Panc1 (cell line): ENCODE data around the gene PRRG3. TPM values are rescaled to one million over a fixed set of nuclear protein-coding genes. Genes with fewer than 3 reads are reported as not detected.

Experiments
- ATAC-seq: fragments of 200-7000 bp; cut with Tn5 transposase; 2 replicates; pipeline ENCODE4 v1.9.1; 2020; ENCODE audit warnings: mild to moderate bottlenecking, moderate library complexity
- Bru-seq: library from RNA; stranded (reverse); fragments of 400-500 nt; gene quantifications from one replicate; lab custom pipeline; 2021; lab: Mats Ljungman, UMichigan
- BruChase-seq, 2 experiments: library from RNA; stranded (reverse); fragments of 400-500 nt; gene quantifications; one replicate each; lab custom pipeline; 2021; lab: Mats Ljungman, UMichigan
- BruUV-seq: library from RNA; stranded (reverse); fragments of 400-500 nt; replicated peaks from 2 replicates; lab custom pipeline; 2021; lab: Mats Ljungman, UMichigan
- CTCF ChIA-PET: fragments of 300-600 bp; sonication (Branson Sonifier 250); formaldehyde crosslinking; loops from one replicate; lab custom pipeline; 2022; ENCODE audit warnings: antibody characterized with exemption; lab: Charles Lee
- POLR2A ChIA-PET: fragments of 300-600 bp; sonication (Branson Sonifier 250); formaldehyde crosslinking; loops from one replicate; lab custom pipeline; 2022; ENCODE audit warnings: antibody characterized with exemption; lab: Charles Lee
- DNase-seq: peaks from one replicate; pipeline ENCODE4 v3.0.0-alpha.2; 2010; ENCODE audit warnings: low read depth, low spot score
- H3K27ac ChIP-seq: 2 replicates; pipeline ENCODE4 v1.5.1; 2011; ENCODE audit warnings: mild to moderate bottlenecking, low read length, inconsistent platforms
- H3K27me3 ChIP-seq: fragments of 200-500 bp; sonication (Bioruptor generic); 2 replicates; pipeline ENCODE4 v1.6.0; 2014; ENCODE audit warnings: low read length, inconsistent platforms; ENCODE audit not compliant: control insufficient read depth, insufficient read depth
- H3K36me3 ChIP-seq: fragments of 200-500 bp; sonication (Bioruptor generic); 2 replicates; pipeline ENCODE4 v1.5.1; 2014; ENCODE audit warnings: inconsistent platforms, mild to moderate bottlenecking, low read length, moderate library complexity; ENCODE audit not compliant: control insufficient read depth, insufficient read depth
- H3K4me1 ChIP-seq: 2 replicates; pipeline ENCODE4 v1.5.1; 2011; ENCODE audit warnings: inconsistent platforms, mild to moderate bottlenecking, low read length, moderate library complexity; ENCODE audit not compliant: control insufficient read depth, insufficient read depth
- H3K4me3 ChIP-seq, 2 experiments: 2 replicates each; pipeline ENCODE4 v1.5.1; 2011 to 2012; ENCODE audit warnings: low read depth in 2 of 2, low read length in 2 of 2, mild to moderate bottlenecking in 2 of 2, inconsistent platforms in 1 of 2, moderate library complexity in 1 of 2
- H3K9me3 ChIP-seq: fragments of 200-500 bp; sonication (Bioruptor generic); 2 replicates; pipeline ENCODE4 v1.5.1; 2014; ENCODE audit warnings: low read depth, mild to moderate bottlenecking, inconsistent platforms, low read length, moderate library complexity; ENCODE audit not compliant: control insufficient read depth, insufficient read depth
- POLR2AphosphoS5 ChIP-seq: IDR thresholded peaks from 2 replicates; pipeline ENCODE4 v1.6.1; 2012; ENCODE audit warnings: mild to moderate bottlenecking, low read depth, low read length, moderate library complexity
- SIN3A ChIP-seq: IDR thresholded peaks from 2 replicates; pipeline ENCODE4 v1.6.1; 2012; ENCODE audit warnings: low read depth, mild to moderate bottlenecking, low read length, moderate library complexity, borderline replicate concordance; ENCODE audit not compliant: insufficient read depth
- TCF7L2 ChIP-seq: IDR thresholded peaks from 2 replicates; pipeline ENCODE4 v1.6.1; 2011; ENCODE audit warnings: mild to moderate bottlenecking, low read depth, low read length, inconsistent platforms
- in situ Hi-C: cut with HindIII; loops from 2 replicates; pipeline ENCODE4 v1.10.0; 2016; ENCODE audit warnings: low sequenced_read_pairs, low pct_unique_long_range_greater_than_20kb
- intact Hi-C: fragments of 100-400 bp; cut with micrococcal nuclease; formaldehyde crosslinking; loops from one replicate; pipeline ENCODE4 v1.10.0; 2022; ENCODE audit not compliant: unreplicated experiment
- long read RNA-seq: library from polyadenylated mRNA; unstranded; transcript quantifications from one replicate; pipeline ENCODE4 v2.0.0, GENCODE V29; 2021; ENCODE audit not compliant: unreplicated experiment
- polyA plus RNA-seq: library from polyadenylated mRNA; unstranded; fragments of >200 nt; gene quantifications from one replicate; pipeline ENCODE4 v1.2.1, GENCODE V29; 2012; ENCODE audit warnings: missing spikeins; ENCODE audit not compliant: insufficient read length
- total RNA-seq: library from RNA; stranded (reverse); gene quantifications from one replicate; pipeline ENCODE4 v1.2.1, GENCODE V29; 2021; ENCODE audit not compliant: unreplicated experiment
- TF ChIP-seq, protein P1 (sequence below), 2 experiments: IDR thresholded peaks; 2 replicates each; pipeline ENCODE4 v1.6.1; 2011 to 2012; ENCODE audit warnings: low read depth in 2 of 2, control low read depth in 1 of 2, low read length in 1 of 2, mild to moderate bottlenecking in 1 of 2, moderate library complexity in 1 of 2; ENCODE audit not compliant: insufficient read depth in 1 of 2
- TF ChIP-seq, protein P2 (sequence below): fragments of 450-650 bp; IDR thresholded peaks from 2 replicates; pipeline ENCODE4 v1.5.1; 2017; ENCODE audit warnings: mild to moderate bottlenecking

PRRG3 gene
- total RNA-seq, result not detected
- not detected for polyA plus RNA-seq
- Bru-seq, nascent RNA, result not detected
- not detected for BruChase-seq, experiment 1, labeled RNA remaining after a 2-hour chase
- BruChase-seq, experiment 2, labeled RNA remaining after a 6-hour chase, result not detected
- long read RNA-seq, result 0 reads

DNA sequence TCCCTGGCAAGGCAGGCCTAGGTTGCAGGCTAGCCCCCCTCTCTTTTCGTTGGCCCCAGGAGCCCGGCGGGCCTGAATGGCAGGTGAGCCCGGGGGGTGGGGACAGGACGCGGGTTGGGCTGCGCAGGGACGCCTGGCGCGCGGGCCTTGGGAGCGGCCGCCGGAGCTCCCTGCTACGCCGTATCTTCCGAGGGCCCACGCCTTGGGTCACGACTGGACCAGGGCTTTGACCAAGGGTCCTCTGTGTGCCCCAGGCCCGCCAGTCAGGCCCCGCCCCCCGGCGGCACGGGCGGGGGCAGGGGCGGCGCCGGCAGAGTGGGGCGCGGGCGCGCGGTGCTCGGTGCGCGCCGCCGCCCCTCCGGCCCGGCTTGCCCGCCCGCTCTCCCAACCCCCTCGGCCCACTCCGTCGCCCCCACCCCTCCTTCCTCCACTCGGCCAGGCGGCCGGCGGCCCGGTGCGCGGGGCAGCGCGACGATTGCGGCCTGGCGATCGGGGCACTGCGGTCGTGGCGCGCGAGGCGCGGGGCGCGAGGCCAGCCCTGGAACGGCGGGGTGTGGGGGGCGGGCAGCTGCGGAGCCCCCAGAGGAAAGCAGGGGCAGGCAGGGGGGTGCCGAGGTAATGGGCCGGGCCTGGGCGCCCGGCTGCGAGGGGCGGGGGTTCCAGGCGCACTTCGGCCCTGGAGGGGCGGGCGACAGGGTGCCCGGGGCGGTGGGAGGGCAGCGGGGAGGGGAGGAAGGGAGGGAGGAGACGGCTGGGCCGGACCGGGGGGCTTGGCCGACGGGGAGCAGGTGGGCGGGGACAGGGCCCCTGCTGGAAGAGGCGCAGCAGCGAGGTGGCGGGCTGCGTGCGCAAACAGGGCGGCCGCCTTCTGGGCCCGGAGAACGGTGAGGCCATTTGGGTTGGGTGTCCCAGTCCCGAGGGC lies at the start of gene PRRG3:
PRRG3 (plus strand) TSS at position 798 of the 922 bp plus-strand sequence. CDS start 3,357 bp downstream, outside the sequence.
- ChIA-PET POLR2A (no interaction called here), CTCF (no interaction called here)
- no peak for DNase-seq
- no peaks in the 10 kb centered on the region for H3K27me3 ChIP-seq
- TF ChIP-seq TCF7L2 (no peak), SIN3A (no peak), POLR2AphosphoS5 (no peak)
- TF ChIP-seq, protein P1, sequence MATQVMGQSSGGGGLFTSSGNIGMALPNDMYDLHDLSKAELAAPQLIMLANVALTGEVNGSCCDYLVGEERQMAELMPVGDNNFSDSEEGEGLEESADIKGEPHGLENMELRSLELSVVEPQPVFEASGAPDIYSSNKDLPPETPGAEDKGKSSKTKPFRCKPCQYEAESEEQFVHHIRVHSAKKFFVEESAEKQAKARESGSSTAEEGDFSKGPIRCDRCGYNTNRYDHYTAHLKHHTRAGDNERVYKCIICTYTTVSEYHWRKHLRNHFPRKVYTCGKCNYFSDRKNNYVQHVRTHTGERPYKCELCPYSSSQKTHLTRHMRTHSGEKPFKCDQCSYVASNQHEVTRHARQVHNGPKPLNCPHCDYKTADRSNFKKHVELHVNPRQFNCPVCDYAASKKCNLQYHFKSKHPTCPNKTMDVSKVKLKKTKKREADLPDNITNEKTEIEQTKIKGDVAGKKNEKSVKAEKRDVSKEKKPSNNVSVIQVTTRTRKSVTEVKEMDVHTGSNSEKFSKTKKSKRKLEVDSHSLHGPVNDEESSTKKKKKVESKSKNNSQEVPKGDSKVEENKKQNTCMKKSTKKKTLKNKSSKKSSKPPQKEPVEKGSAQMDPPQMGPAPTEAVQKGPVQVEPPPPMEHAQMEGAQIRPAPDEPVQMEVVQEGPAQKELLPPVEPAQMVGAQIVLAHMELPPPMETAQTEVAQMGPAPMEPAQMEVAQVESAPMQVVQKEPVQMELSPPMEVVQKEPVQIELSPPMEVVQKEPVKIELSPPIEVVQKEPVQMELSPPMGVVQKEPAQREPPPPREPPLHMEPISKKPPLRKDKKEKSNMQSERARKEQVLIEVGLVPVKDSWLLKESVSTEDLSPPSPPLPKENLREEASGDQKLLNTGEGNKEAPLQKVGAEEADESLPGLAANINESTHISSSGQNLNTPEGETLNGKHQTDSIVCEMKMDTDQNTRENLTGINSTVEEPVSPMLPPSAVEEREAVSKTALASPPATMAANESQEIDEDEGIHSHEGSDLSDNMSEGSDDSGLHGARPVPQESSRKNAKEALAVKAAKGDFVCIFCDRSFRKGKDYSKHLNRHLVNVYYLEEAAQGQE (IDR thresholded peaks at IDR 0.05; ENCODE audit: insufficient read depth in 1 of 2, low read depth in 2 of 2, low read length in 1 of 2), result no peak
- TF ChIP-seq, protein P2, sequence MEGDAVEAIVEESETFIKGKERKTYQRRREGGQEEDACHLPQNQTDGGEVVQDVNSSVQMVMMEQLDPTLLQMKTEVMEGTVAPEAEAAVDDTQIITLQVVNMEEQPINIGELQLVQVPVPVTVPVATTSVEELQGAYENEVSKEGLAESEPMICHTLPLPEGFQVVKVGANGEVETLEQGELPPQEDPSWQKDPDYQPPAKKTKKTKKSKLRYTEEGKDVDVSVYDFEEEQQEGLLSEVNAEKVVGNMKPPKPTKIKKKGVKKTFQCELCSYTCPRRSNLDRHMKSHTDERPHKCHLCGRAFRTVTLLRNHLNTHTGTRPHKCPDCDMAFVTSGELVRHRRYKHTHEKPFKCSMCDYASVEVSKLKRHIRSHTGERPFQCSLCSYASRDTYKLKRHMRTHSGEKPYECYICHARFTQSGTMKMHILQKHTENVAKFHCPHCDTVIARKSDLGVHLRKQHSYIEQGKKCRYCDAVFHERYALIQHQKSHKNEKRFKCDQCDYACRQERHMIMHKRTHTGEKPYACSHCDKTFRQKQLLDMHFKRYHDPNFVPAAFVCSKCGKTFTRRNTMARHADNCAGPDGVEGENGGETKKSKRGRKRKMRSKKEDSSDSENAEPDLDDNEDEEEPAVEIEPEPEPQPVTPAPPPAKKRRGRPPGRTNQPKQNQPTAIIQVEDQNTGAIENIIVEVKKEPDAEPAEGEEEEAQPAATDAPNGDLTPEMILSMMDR, result no peak
- H3K36me3 ChIP-seq, result no peaks in the 10 kb centered on the region
- no TSS peak for BruUV-seq
- no peaks in the 10 kb centered on the region for H3K9me3 ChIP-seq
- no peak within 1 kb of the TSS for H3K4me3 ChIP-seq
- no peaks in the 10 kb centered on the region for H3K4me1 ChIP-seq
- H3K27ac ChIP-seq, result no peak within 1 kb of the TSS
- in situ Hi-C loops (no loop called here), intact Hi-C loops (no loop called here)
- no peak for ATAC-seq

DNA sequence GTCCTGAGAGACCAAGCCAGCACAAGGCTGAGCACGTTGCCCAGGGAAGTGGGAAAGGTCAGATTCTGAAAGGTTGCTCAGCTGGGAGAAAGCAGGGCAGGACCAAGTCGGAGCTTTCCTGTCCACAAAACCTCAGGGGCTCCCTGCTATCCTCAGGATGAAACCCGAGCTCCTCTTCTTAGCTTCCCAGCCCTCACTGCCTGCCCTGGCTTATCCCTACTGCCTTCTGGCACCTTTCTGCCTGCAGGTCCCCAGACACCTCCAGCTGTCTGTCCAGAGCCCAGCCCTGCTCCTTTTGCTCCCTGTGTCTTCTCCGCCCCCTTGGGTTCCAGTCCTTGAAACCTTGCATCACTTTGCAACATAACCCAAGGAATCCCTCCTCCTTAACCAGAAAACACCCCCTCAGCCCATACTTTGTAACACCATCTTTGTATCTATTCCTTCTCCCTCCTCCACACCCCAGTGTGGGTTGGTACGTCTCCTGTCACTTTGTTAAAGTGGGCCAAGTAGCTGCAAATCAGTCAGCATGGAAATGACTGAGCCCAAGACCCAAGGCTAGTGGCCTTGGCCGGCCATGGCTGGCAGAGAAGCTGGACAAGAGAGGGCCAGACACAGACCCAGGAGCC lies 20.0 kb upstream of the PRRG3 start:
- Histone ChIP-seq H3K9me3 (no peaks in the 10 kb centered on the region), H3K27me3 (no peaks in the 10 kb centered on the region), H3K4me3 (no peak overlapping the region), H3K27ac (no peak overlapping the region), H3K4me1 (no peaks in the 10 kb centered on the region), H3K36me3 (no peaks in the 10 kb centered on the region)
- BruUV-seq, result no TSS peak
- CTCF ChIA-PET, result no interaction called here
- POLR2A ChIA-PET, result no interaction called here
- no peak for TF ChIP-seq TCF7L2
- TF ChIP-seq, protein P2, result no peak
- TF ChIP-seq SIN3A, result no peak
- TF ChIP-seq POLR2AphosphoS5, result no peak
- TF ChIP-seq, protein P1 (IDR thresholded peaks at IDR 0.05; ENCODE audit: insufficient read depth in 1 of 2, low read depth in 2 of 2, low read length in 1 of 2), result no peak
- no peak for ATAC-seq
- in situ Hi-C loops (no loop called here), intact Hi-C loops (no loop called here)
- DNase-seq, result no peak
